CD4-positive, alpha-beta memory T cell (primary cell): Measurements from ENCODE around the gene RNF220. TPM values are rescaled to one million over a fixed set of nuclear protein-coding genes. Genes with fewer than 3 reads are reported as not detected.

Experiments used
- CTCF ChIA-PET: fragments of 350-600 bp; sonication (Branson Sonifier 250); formaldehyde crosslinking; loops from one replicate; lab custom pipeline; 2021; ENCODE audit warnings: inconsistent platforms; ENCODE audit not compliant: partially characterized antibody; lab: Charles Lee
- POLR2A ChIA-PET: fragments of 350-600 bp; sonication (Branson Sonifier 250); formaldehyde crosslinking; loops from one replicate; lab custom pipeline; 2021; ENCODE audit not compliant: partially characterized antibody; lab: Charles Lee
- DNase-seq, 5 donors: peaks; one replicate each; pipeline versions ENCODE4 v3.0.0 to v3.0.0-alpha.2; 2020 to 2022; ENCODE audit warnings: mixed read lengths in 1 of 5
- H3K27ac ChIP-seq: one replicate; pipeline ENCODE4 v1.7.0; 2013; ENCODE audit warnings: low read depth, low read length
- H3K27me3 ChIP-seq: 2 replicates; pipeline ENCODE4 v1.7.0; 2013; ENCODE audit warnings: mild to moderate bottlenecking, low read length, moderate library complexity; ENCODE audit not compliant: insufficient read depth
- H3K36me3 ChIP-seq: 2 replicates; pipeline ENCODE4 v1.7.0; 2013; ENCODE audit warnings: mild to moderate bottlenecking, low read length, moderate library complexity; ENCODE audit not compliant: insufficient read depth
- H3K4me1 ChIP-seq: 2 replicates; pipeline ENCODE4 v1.7.0; 2013; ENCODE audit warnings: mild to moderate bottlenecking, low read length, moderate library complexity; ENCODE audit not compliant: insufficient read depth
- H3K4me3 ChIP-seq, 2 donors: one replicate each; pipeline ENCODE4 v1.7.0; 2013; ENCODE audit warnings: low read length in 2 of 2, mild to moderate bottlenecking in 1 of 2
- H3K9me3 ChIP-seq, 2 donors: one replicate each; pipeline ENCODE4 v1.7.0; 2013; ENCODE audit warnings: low read length in 2 of 2, control low read depth in 1 of 2; ENCODE audit not compliant: control insufficient read depth in 1 of 2
- H3K27ac Mint-ChIP-seq, 7 donors: one replicate each; pipeline ENCODE4 v1.8.0; 2020 to 2021; ENCODE audit warnings: mixed read lengths in 7 of 7, mild to moderate bottlenecking in 6 of 7, inconsistent platforms in 3 of 7, moderate library complexity in 3 of 7
- H3K27me3 Mint-ChIP-seq, 2 donors: one replicate each; pipeline ENCODE4 v1.8.0; 2020 to 2021; ENCODE audit warnings: mixed read lengths in 2 of 2
- H3K36me3 Mint-ChIP-seq, 2 donors: one replicate each; pipeline ENCODE4 v1.8.0; 2020 to 2021; ENCODE audit warnings: mixed read lengths in 2 of 2, inconsistent platforms in 1 of 2, mild to moderate bottlenecking in 1 of 2
- H3K4me1 Mint-ChIP-seq, 4 donors: one replicate each; pipeline ENCODE4 v1.8.0; 2020 to 2021; ENCODE audit warnings: mixed read lengths in 4 of 4, mild to moderate bottlenecking in 1 of 4
- H3K4me3 Mint-ChIP-seq, 8 donors: one replicate each; pipeline ENCODE4 v1.8.0; 2020 to 2021; ENCODE audit warnings: mixed read lengths in 8 of 8, mild to moderate bottlenecking in 7 of 8, moderate library complexity in 6 of 8, inconsistent platforms in 3 of 8
- H3K9me3 Mint-ChIP-seq, 8 donors: one replicate each; pipeline ENCODE4 v1.8.0; 2020 to 2021; ENCODE audit warnings: mixed read lengths in 8 of 8, mild to moderate bottlenecking in 5 of 8, inconsistent platforms in 3 of 8, moderate library complexity in 1 of 8
- intact Hi-C: fragments of 100-400 bp; cut with micrococcal nuclease; formaldehyde crosslinking; loops from one replicate; pipeline ENCODE4 v1.15.1; 2023
- polyA plus RNA-seq, 2 donors: library from polyadenylated mRNA; unstranded; fragments of 300-500 nt; fragmentation: Illumina TruSeq; gene quantifications; one replicate each; pipeline ENCODE4 v1.2.3, GENCODE V29; 2021
- total RNA-seq, 2 experiments: library from RNA; stranded (reverse); gene quantifications; one replicate each; pipeline ENCODE4 v1.2.3, GENCODE V29; 2021

RNF220 gene
- total and polyA plus RNA-seq, 4 experiments from 2014 or later: 74.7 to 125 (median 111) TPM

DNA sequence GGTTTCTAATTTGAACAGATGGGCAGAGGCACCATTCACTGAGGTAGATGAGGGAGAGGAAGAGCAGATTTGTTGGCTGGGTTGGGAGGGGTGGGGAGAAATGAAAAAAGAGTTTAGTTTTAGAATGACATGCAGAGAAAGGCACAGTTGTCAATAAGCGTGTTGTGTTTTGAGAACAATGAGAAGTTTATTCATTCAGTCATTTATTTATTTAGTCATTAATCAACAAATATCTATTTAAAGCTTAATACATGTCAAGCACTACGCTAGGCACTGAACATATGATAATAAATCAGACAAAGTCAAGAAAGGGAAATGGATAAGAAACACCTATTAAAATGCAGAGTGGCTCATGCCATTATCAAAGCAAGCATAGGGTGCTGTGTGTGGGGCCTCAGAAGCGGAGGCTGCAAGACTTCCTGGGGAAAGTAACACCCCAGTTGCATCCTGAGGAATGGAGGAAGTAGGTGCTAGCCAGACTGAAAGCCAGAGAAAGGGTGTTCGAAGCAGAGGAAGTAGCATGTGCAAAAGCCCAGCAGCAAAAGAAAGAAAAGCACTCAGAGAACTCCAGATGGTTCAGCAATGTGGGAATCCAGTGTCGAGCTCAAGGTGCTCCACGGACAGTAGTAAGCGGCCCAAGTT, 114.1 kb downstream of the RNF220 start:
- intact Hi-C loops: no loop called here
- H3K36me3 ChIP-seq: no peaks in the 10 kb centered on the region
- Mint-ChIP-seq H3K27ac (no peak overlapping the region), H3K4me3 (no peak overlapping the region), H3K36me3 (no peaks in the 10 kb centered on the region), H3K9me3 (peaks cover 0 to 2% (median 0%) of the 10 kb centered on the region in 8 donors), H3K27me3 (peaks cover 4 to 9% of the 10 kb centered on the region in 2 donors), H3K4me1 (peaks cover 0 to 8% (median 2%) of the 10 kb centered on the region in 4 donors)
- CTCF ChIA-PET: no interaction called here
- no peaks in the 10 kb centered on the region for H3K4me1 ChIP-seq
- H3K27me3 ChIP-seq: no peaks in the 10 kb centered on the region
- no peak for DNase-seq
- no peak overlapping the region for H3K4me3 ChIP-seq
- H3K9me3 ChIP-seq: no peaks in the 10 kb centered on the region
- H3K27ac ChIP-seq: no peak overlapping the region
- POLR2A ChIA-PET: no interaction called here

DNA sequence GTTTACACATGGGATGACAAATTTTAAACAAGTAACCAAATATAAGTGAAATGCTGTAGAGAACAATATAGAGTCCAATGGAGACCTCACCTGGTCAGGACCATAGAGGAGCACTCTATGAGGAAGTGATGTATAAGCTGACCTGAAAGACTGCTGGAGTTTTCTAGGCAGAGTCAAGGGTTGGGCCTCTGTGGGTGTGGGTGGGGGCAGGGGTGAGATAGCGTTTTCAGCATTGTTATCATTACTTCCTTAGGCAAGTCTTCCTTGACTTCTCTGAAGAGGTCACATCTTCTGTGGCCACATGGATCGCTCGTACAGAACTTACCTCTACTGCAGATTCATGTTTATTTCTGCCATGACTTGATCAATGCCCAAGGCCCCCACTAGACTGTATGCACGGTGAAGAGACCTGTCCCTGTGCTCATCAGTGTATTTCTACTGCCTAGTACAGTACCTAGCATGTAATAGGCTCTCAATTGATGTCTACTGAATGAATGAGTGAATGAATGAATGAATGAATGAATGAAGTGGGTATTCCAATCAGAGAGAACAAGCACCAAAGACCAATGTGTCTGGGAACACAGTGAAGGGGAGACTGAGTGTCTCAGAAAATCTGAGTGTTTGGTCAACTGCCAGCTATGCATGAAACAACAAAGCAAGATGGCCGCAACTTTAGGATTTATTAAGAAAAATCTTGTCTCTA, 116.5 kb downstream of the RNF220 start:
- ChIA-PET CTCF (no interaction called here), POLR2A (no interaction called here)
- intact Hi-C loops: no loop called here
- no peak overlapping the region for H3K27ac ChIP-seq
- H3K36me3 ChIP-seq: no peaks in the 10 kb centered on the region
- Mint-ChIP-seq H3K27me3 (peaks cover 4 to 7% of the 10 kb centered on the region in 2 donors), H3K4me1 (peaks cover 0 to 8% (median 2%) of the 10 kb centered on the region in 4 donors), H3K9me3 (peaks cover 0 to 2% (median 0%) of the 10 kb centered on the region in 8 donors), H3K36me3 (no peaks in the 10 kb centered on the region), H3K4me3 (no peak overlapping the region), H3K27ac (no peak overlapping the region)
- no peak for DNase-seq
- H3K4me1 ChIP-seq: no peaks in the 10 kb centered on the region
- H3K4me3 ChIP-seq: no peak overlapping the region
- no peaks in the 10 kb centered on the region for H3K27me3 ChIP-seq
- no peaks in the 10 kb centered on the region for H3K9me3 ChIP-seq

DNA sequence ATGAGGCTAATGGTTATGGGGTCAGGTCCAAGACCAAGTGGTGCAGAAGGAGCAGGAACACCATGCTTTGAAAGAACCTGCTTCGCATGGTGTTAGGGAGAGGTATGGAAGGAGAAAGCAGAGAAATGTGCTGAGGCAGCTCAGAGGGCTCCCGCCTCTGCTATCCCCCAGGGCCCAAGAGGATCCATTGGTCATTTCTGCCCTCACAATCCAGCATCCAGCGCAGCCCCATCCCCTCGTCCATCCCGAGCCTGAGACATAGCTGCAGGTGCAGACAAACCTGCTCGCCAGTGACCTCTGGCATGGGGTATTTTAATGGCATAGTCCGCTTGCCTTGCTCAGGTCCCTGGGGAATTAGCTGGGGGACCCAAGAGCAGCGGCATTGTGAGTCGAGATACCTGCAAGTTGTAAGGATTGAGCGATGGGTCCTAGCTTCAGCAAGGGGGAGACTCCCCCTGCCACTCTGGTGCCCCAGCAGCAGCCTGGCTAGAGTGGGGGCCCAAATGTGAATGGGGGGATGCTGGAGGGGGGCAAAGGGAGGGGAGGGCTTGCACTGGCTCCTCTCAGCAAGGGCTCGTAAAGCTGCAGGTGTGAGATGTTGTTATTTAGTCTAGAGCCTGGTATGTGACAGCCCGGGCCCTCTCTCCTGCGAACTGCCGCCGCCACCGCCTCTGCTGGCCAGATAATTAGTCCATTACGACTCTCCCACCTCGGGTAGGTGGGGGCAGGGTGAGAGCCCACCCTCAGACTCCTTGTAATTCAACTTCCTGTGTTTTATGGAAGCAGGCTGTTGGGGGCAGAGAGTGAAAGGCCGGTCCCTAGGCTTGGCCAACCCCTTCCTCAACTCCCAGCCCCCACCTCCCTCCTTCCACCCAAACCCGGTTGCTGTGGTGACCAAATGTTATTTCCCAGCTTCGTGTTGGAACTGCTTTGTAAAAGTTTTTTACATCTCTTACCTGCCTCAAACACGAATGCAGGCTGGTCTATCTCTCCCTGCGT, 118.8 kb downstream of the RNF220 start:
- no peak overlapping the region for H3K4me3 Mint-ChIP-seq
- H3K27me3 Mint-ChIP-seq: peaks cover 3 to 4% of the 10 kb centered on the region in 2 donors
- no peaks in the 10 kb centered on the region for H3K9me3 ChIP-seq
- no peaks in the 10 kb centered on the region for H3K36me3 ChIP-seq
- no peak overlapping the region for H3K27ac ChIP-seq
- no peak overlapping the region for H3K4me3 ChIP-seq
- ChIA-PET POLR2A (no interaction called here), CTCF (interaction anchor here (0.6 to 1.2 kb wide), 2 partner anchors 15 to 62 kb away, joined by 4 read pairs; no protein-coding TSS in a partner anchor)
- H3K4me1 ChIP-seq: no peaks in the 10 kb centered on the region
- intact Hi-C loops: no loop called here
- DNase-seq: no peak
- H3K27me3 ChIP-seq: no peaks in the 10 kb centered on the region
- H3K4me1 Mint-ChIP-seq: peaks cover 0 to 6% (median under 1%) of the 10 kb centered on the region in 4 donors
- H3K9me3 Mint-ChIP-seq: no peaks in the 10 kb centered on the region
- no peak overlapping the region for H3K27ac Mint-ChIP-seq
- H3K36me3 Mint-ChIP-seq: no peaks in the 10 kb centered on the region

DNA sequence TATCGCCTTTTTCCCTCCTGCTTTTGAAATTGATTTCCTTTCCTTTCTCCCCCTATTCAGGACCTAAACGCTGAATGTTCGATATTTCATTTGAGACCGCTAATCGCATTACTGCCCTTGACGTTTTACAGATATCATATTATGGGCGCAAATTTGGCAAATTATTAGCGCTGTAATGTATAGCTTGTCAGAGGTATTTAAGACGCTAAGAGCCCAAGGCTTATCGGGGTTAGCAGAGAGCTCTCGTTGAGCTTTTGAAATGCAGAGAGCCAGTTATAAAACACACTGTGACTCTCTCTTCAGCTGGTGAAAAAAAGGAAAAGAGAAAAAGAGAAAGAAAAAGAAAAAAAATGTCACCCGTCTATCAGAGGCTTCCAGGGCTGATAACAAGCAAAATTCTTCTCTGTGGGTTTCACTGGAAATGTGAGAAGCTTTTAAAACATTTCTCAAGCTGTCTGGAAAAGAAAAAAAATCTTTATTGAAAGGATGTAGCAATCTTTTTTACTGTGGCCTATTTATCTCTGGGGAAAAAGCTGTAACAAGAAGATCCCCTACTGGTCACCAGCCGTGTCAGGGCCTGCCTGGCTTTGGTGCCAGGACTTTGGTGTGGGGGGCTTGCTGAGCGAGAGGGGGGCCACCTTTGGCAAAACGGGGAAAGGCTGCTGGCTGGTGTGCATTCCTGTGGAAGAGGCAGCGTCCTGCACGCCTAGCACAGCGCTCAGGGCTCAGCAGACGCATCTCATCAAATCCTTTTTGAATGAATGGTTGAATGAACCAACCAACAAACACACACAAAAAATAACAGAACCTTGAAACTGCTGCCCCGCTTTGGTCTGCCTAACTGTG, 119.8 kb downstream of the RNF220 start:
- Histone ChIP-seq H3K9me3 (no peaks in the 10 kb centered on the region), H3K36me3 (no peaks in the 10 kb centered on the region), H3K4me1 (no peaks in the 10 kb centered on the region), H3K27me3 (no peaks in the 10 kb centered on the region), H3K27ac (no peak overlapping the region), H3K4me3 (no peak overlapping the region)
- H3K27ac Mint-ChIP-seq: no peak overlapping the region
- H3K4me1 Mint-ChIP-seq: peaks cover 0 to 1% (median 0%) of the 10 kb centered on the region in 4 donors
- no peak for DNase-seq
- no peak overlapping the region for H3K4me3 Mint-ChIP-seq
- intact Hi-C loops: no loop called here
- POLR2A ChIA-PET: no interaction called here
- H3K9me3 Mint-ChIP-seq: no peaks in the 10 kb centered on the region
- CTCF ChIA-PET: no interaction called here
- no peaks in the 10 kb centered on the region for H3K36me3 Mint-ChIP-seq
- H3K27me3 Mint-ChIP-seq: peaks cover 2 to 3% of the 10 kb centered on the region in 2 donors

DNA sequence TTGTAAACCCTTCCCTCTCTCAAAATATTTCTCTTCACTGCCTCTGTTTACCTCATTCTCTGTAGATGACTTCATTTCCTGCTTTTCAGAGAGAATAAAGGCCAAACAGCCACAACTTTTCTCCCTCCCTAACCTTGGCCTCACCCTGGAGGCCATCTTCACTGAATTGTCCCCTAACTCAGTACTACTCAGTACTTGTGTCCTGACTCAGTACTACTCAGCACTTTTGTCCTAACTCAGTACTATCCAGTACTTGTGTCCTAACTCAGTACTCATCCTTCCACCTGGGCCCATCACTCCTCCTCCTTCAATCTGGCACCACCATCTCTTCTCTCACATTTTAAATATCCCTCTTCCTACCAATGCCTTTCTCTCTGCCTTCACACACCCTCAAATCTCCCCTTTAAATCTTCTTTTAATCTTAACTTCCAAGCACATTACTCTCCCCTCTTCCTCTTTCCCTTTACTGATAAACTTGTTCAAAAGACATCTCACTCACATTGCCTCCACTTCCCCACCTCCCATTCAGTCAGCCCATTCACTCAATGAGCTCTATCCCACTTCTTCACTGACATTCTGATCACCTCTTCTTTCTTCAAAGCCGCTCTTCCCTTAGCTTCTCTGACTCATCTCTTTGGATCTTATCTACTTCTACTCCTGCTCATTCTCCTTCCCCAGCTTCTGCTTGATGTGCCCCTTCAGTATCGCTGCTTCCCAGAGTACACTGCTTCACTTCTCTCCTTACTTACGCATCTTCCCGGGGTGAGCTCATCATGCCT, 121.4 kb downstream of the RNF220 start:
- intact Hi-C loops: no loop called here
- Mint-ChIP-seq H3K4me3 (no peak overlapping the region), H3K9me3 (no peaks in the 10 kb centered on the region), H3K36me3 (no peaks in the 10 kb centered on the region), H3K27me3 (peaks cover 1% of the 10 kb centered on the region in 2 donors), H3K4me1 (no peaks in the 10 kb centered on the region), H3K27ac (no peak overlapping the region)
- POLR2A ChIA-PET: no interaction called here
- Histone ChIP-seq H3K9me3 (no peaks in the 10 kb centered on the region), H3K27ac (no peak overlapping the region), H3K4me3 (no peak overlapping the region), H3K36me3 (no peaks in the 10 kb centered on the region), H3K27me3 (no peaks in the 10 kb centered on the region), H3K4me1 (no peaks in the 10 kb centered on the region)
- CTCF ChIA-PET: no interaction called here
- DNase-seq: no peak

DNA sequence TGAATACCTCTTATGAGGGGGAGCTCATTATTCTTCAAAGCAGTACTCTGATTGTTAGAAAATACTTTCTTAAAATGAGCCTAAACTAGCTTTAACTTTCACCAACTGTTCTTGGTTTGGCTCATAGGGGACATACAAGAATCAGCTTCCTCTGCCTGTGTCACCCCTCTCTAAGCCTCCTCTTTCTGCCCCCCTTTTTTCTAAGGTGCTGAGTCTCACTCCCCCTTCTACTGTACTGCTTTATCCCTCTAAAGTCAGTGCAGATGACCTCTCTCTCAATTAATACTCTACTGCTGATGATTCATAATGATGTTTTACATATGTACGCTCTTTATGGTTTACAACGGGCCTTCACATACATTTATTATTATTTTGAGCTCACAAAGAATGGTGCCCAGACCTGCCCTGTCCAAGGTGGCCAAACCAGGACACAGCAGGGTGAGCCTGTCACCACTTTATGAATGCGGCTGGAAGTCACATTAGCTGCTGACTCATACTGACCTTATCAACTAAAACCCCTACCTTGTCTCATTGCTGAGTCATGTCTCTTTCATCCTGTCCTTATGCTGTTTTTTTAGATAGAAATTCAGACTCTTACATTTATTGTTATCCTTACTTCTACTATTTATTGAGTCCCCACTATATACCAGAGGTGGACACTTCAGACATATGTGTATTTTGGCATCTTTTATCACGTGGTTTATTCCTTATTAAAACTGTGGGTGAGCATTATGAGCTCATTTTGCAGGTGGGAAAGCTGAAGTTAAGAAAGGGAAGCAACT, 126.9 kb downstream of the RNF220 start:
- Histone ChIP-seq H3K4me1 (no peaks in the 10 kb centered on the region), H3K27me3 (no peaks in the 10 kb centered on the region), H3K27ac (no peak overlapping the region), H3K36me3 (no peaks in the 10 kb centered on the region), H3K9me3 (no peaks in the 10 kb centered on the region), H3K4me3 (no peak overlapping the region)
- H3K27ac Mint-ChIP-seq: no peak overlapping the region
- H3K36me3 Mint-ChIP-seq: no peaks in the 10 kb centered on the region
- H3K9me3 Mint-ChIP-seq: no peaks in the 10 kb centered on the region
- DNase-seq: no peak
- ChIA-PET CTCF (interaction anchor here (1.8 kb wide), 1 partner anchor 40 kb away, joined by 5 read pairs; no protein-coding TSS in a partner anchor), POLR2A (no interaction called here)
- peaks cover 8% of the 10 kb centered on the region in 2 donors for H3K27me3 Mint-ChIP-seq
- intact Hi-C loops: no loop called here
- no peak overlapping the region for H3K4me3 Mint-ChIP-seq
- no peaks in the 10 kb centered on the region for H3K4me1 Mint-ChIP-seq
